A549 (cell line): Measurements from ENCODE around the gene CTNNA3. TPM values are rescaled to one million over a fixed set of nuclear protein-coding genes. Genes with fewer than 3 reads are reported as not detected.
"Not testable (repeated sequence)": the region's sequence is repeated elsewhere in the genome, so short reads cannot be mapped to it uniquely, and the experiment has no call there.

Experiments used
- ATAC-seq, 2 experiments: fragments of 200-7000 bp in 1 of 2; fragments of >200 bp in 1 of 2; cut with Nextera tagmentation in 1 of 2; cut with Tn5 transposase in 1 of 2; 3 replicates each; pipeline versions ENCODE4 v1.8.0 to v1.9.1; 2018 to 2020; ENCODE audit warnings: mild to moderate bottlenecking in 1 of 2, moderate library complexity in 1 of 2
- CTCF ChIA-PET: fragments of 300-600 bp; sonication (Branson Sonifier 250); formaldehyde crosslinking; extraction: SDS; loops from one replicate; lab custom pipeline; 2021; ENCODE audit warnings: antibody characterized with exemption, inconsistent platforms; lab: Yijun Ruan, JAX
- POLR2A ChIA-PET: fragments of 350-600 bp; formaldehyde crosslinking; extraction: SDS; loops from one replicate; lab custom pipeline; 2021; ENCODE audit warnings: antibody characterized with exemption, inconsistent platforms; lab: Yijun Ruan, JAX
- DNase-seq, 2 experiments: peaks; one replicate each; pipeline versions ENCODE4 v3.0.0 to v3.0.0-alpha.2; 2011 to 2016; ENCODE audit warnings: low read depth in 1 of 2, low spot score in 1 of 2
- FAIRE-seq: peaks from 2 replicates; lab custom pipeline; 2011; peaks lifted over from hg19 to GRCh38; lab: Jason Lieb, UNC
- H3K27ac ChIP-seq, 2 experiments: fragments of >200 bp; sonication (Bioruptor Twin); formaldehyde crosslinking; 3 replicates each; pipeline ENCODE4 v1.5.1; 2016 to 2017
- H3K4me1 ChIP-seq: fragments of >200 bp; sonication (Bioruptor Twin); formaldehyde crosslinking; 3 replicates; pipeline ENCODE4 v1.6.1; 2016
- H3K4me2 ChIP-seq: fragments of >200 bp; sonication (Bioruptor Twin); formaldehyde crosslinking; 3 replicates; pipeline ENCODE4 v1.6.1; 2016
- H3K4me3 ChIP-seq: fragments of >200 bp; sonication (Bioruptor Twin); formaldehyde crosslinking; 3 replicates; pipeline ENCODE4 v1.5.1; 2016
- H3K9me3 ChIP-seq: fragments of >200 bp; sonication (Bioruptor Twin); formaldehyde crosslinking; 3 replicates; pipeline ENCODE4 v1.6.1; 2016
- ATOH8 ChIP-seq: fragments of 250-450 bp; sonication (Bioruptor Pico); IDR thresholded peaks from 2 replicates; pipeline ENCODE4 v1.5.0; 2020; ENCODE audit warnings: low read depth, mild to moderate bottlenecking, moderate library complexity
- CBX2 ChIP-seq: fragments of 200-600 bp; sonication (generic); IDR thresholded peaks from 2 replicates; pipeline ENCODE4 v1.6.1; 2016; ENCODE audit warnings: low read depth, mild to moderate bottlenecking, borderline replicate concordance
- CBX8 ChIP-seq: fragments of 200-600 bp; sonication (generic); IDR thresholded peaks from 2 replicates; pipeline ENCODE4 v1.6.1; 2016
- CHD4 ChIP-seq: fragments of 200-600 bp; sonication (generic); IDR thresholded peaks from 2 replicates; pipeline ENCODE4 v1.6.1; 2016; ENCODE audit warnings: antibody characterized with exemption, mild to moderate bottlenecking, borderline replicate concordance
- CTCF ChIP-seq: fragments of >200 bp; sonication (Bioruptor Twin); formaldehyde crosslinking; IDR thresholded peaks from 3 replicates; pipeline ENCODE4 v1.5.1; 2016
- ELK1 ChIP-seq: fragments of 150-350 bp; IDR thresholded peaks from 2 replicates; pipeline ENCODE4 v1.6.1; 2014; ENCODE audit warnings: low read depth, mild to moderate bottlenecking, low read length
- FOSB ChIP-seq: fragments of 250-450 bp; sonication (Bioruptor Pico); IDR thresholded peaks from 2 replicates; pipeline ENCODE4 v1.5.0; 2020; ENCODE audit warnings: mild to moderate bottlenecking, moderate library complexity
- HOXA7 ChIP-seq: fragments of 250-450 bp; sonication (Bioruptor Pico); IDR thresholded peaks from 2 replicates; pipeline ENCODE4 v1.5.0; 2020; ENCODE audit warnings: mild to moderate bottlenecking, moderate library complexity
- HOXB5 ChIP-seq: fragments of 250-450 bp; sonication (Bioruptor Pico); IDR thresholded peaks from 2 replicates; pipeline ENCODE4 v1.5.0; 2020; ENCODE audit warnings: mild to moderate bottlenecking, moderate library complexity
- KDM1A ChIP-seq: fragments of 200-600 bp; sonication (generic); IDR thresholded peaks from 2 replicates; pipeline ENCODE4 v1.6.1; 2016; ENCODE audit warnings: low read depth, mild to moderate bottlenecking
- KDM5A ChIP-seq: fragments of 200-600 bp; sonication (generic); IDR thresholded peaks from 2 replicates; pipeline ENCODE4 v1.6.1; 2016; ENCODE audit warnings: antibody characterized with exemption, mild to moderate bottlenecking
- MAFK ChIP-seq: fragments of 450-650 bp; IDR thresholded peaks from 2 replicates; pipeline ENCODE4 v1.6.1; 2014; ENCODE audit not compliant: partially characterized antibody
- MAX ChIP-seq: IDR thresholded peaks from 2 replicates; pipeline ENCODE4 v1.6.1; 2012
- MAZ ChIP-seq: fragments of 150-350 bp; IDR thresholded peaks from 2 replicates; pipeline ENCODE4 v1.6.1; 2014; ENCODE audit warnings: antibody characterized with exemption, low read depth, low read length, borderline replicate concordance
- NPAS2 ChIP-seq: fragments of 250-450 bp; sonication (Bioruptor Pico); IDR thresholded peaks from 2 replicates; pipeline ENCODE4 v1.8.0; 2022; ENCODE audit warnings: mild to moderate bottlenecking, moderate library complexity, borderline replicate concordance
- POLR2A ChIP-seq: IDR thresholded peaks from 2 replicates; pipeline ENCODE4 v1.6.1; 2012; ENCODE audit warnings: mild to moderate bottlenecking, low read length
- POLR2AphosphoS2 ChIP-seq: conservative IDR thresholded peaks from 2 replicates; pipeline ENCODE4 v1.6.1; 2012; ENCODE audit warnings: low read length, improper control_type of control experiment, inconsistent platforms
- RARB ChIP-seq: fragments of 250-450 bp; sonication (Bioruptor Pico); IDR thresholded peaks from 2 replicates; pipeline ENCODE4 v1.8.0; 2021; ENCODE audit warnings: mild to moderate bottlenecking, moderate library complexity
- TP53 ChIP-seq: fragments of 250-450 bp; sonication (Bioruptor Pico); IDR thresholded peaks from 2 replicates; pipeline ENCODE4 v1.5.0; 2021; ENCODE audit warnings: mild to moderate bottlenecking, moderate library complexity
- ZC3H11A ChIP-seq: fragments of 450-650 bp; IDR thresholded peaks from 2 replicates; pipeline ENCODE4 v1.6.1; 2014; ENCODE audit warnings: antibody characterized with exemption, mild to moderate bottlenecking
- ZNF302 ChIP-seq: fragments of 250-450 bp; sonication (Bioruptor Pico); IDR thresholded peaks from 2 replicates; pipeline ENCODE4 v1.9.0; 2021; ENCODE audit warnings: inconsistent platforms, mild to moderate bottlenecking, moderate library complexity
- ZSCAN20 ChIP-seq: fragments of 250-450 bp; sonication (Bioruptor Pico); IDR thresholded peaks from 2 replicates; pipeline ENCODE4 v1.8.0; 2022; ENCODE audit warnings: mild to moderate bottlenecking, moderate library complexity
- whole genome bisulfite sequencing: methylation state at CpG from one replicate; pipeline ENCODE4 v1.1.6; 2017; ENCODE audit errors: missing lambda C conversion rate; 5-methylcytosine and 5-hydroxymethylcytosine counted together
- polyA plus RNA-seq, 4 experiments: library from polyadenylated mRNA; depleted of rRNA in 3 of 4; stranded (reverse); fragments of >200 nt; fragmentation: RNase III in 1 of 4; extraction: RNeasy Plus Mini Kit Qiagen cat#74134 plus additional on column Dnase treatment in 1 of 4; gene quantifications; 2 replicates in 3 of 4; 3 replicates in 1 of 4; pipeline ENCODE4 v1.2.3, GENCODE V29; 2011 to 2017

Gene CTNNA3
- polyA plus RNA-seq, 2 of the 4 experiments (the other 2 are of a cell fraction) = not detected

- WGBS = 23% methylated on average over 3 of the region's 3 CpGs
- ChIA-PET CTCF (no interaction called here), POLR2A (no interaction called here)
- FAIRE-seq = no peak
- no peak overlapping the region for H3K27ac ChIP-seq
- H3K4me3 ChIP-seq = no peak overlapping the region
- TF ChIP-seq CBX8 (no peak), FOSB (CRISPR knock-in tag) (no peak), ATOH8 (CRISPR knock-in tag) (no peak), POLR2A (no peak), MAX (no peak), MAZ (no peak), TP53 (no peak), HOXB5 (CRISPR knock-in tag) (no peak), CHD4 (no peak), ELK1 (no peak)
- TF ChIP-seq, all 56 proteins: peak for 0
- DNase-seq = no peak
- no peaks in the 10 kb centered on the region for H3K9me3 ChIP-seq
- no peak for ATAC-seq
- H3K4me2 ChIP-seq = no peak overlapping the region
- no peaks in the 10 kb centered on the region for H3K4me1 ChIP-seq
Measured at GRCh38 chr10:66362522-66362921, 1333.5 kb downstream of the CTNNA3 start.

- H3K4me1 ChIP-seq, FAIRE-seq, H3K4me3 ChIP-seq, H3K27ac ChIP-seq, ATAC-seq, CTCF ChIA-PET, POLR2A ChIA-PET, H3K9me3 ChIP-seq, DNase-seq, H3K4me2 ChIP-seq: not testable (repeated sequence)
- WGBS = 48% methylated on average over 12 of the region's 12 CpGs
Measured at GRCh38 chr10:66353822-66354221, 1342.2 kb downstream of the CTNNA3 start.

GRCh38 chr10:66353422-66353821, 1342.6 kb downstream of the CTNNA3 start:
- DNase-seq = no peak

More at GRCh38 chr10:66353422-66353821, 1342.6 kb downstream of the CTNNA3 start:
- H3K9me3 ChIP-seq = 0 out of 3 replicates have a peak, but pooled peaks cover 3% of the 10 kb centered on the region
- H3K27ac ChIP-seq = no peak overlapping the region
- ChIA-PET CTCF (no interaction called here), POLR2A (no interaction called here)
- H3K4me2 ChIP-seq = no peak overlapping the region
- no peak for FAIRE-seq
- H3K4me3 ChIP-seq = no peak overlapping the region
- no peaks in the 10 kb centered on the region for H3K4me1 ChIP-seq
- ATAC-seq = no peak
- 32% methylated on average over 3 of the region's 3 CpGs for WGBS
- TF ChIP-seq ZC3H11A = no peak
- no peak for TF ChIP-seq ZSCAN20
- TF ChIP-seq CHD4 = no peak
- TF ChIP-seq RARB (CRISPR knock-in tag) = no peak
- TF ChIP-seq ZNF302 (CRISPR knock-in tag) = no peak
- TF ChIP-seq CBX8 = no peak
- no peak for TF ChIP-seq HOXA7 (CRISPR knock-in tag)
- TF ChIP-seq CBX2 = no peak
- TF ChIP-seq MAFK = no peak
- TF ChIP-seq KDM1A = no peak
- TF ChIP-seq NPAS2 (CRISPR knock-in tag) = no peak
- TF ChIP-seq POLR2AphosphoS2 = no peak
- TF ChIP-seq KDM5A = no peak
- TF ChIP-seq TP53 = no peak
- no peak for TF ChIP-seq CTCF
